Measurements from ENCODE around the gene PTMA.
"Not testable (repeated sequence)": the region's sequence is repeated elsewhere in the genome, so short reads cannot be mapped to it uniquely, and the experiment has no call there.

Gene PTMA

DNA sequence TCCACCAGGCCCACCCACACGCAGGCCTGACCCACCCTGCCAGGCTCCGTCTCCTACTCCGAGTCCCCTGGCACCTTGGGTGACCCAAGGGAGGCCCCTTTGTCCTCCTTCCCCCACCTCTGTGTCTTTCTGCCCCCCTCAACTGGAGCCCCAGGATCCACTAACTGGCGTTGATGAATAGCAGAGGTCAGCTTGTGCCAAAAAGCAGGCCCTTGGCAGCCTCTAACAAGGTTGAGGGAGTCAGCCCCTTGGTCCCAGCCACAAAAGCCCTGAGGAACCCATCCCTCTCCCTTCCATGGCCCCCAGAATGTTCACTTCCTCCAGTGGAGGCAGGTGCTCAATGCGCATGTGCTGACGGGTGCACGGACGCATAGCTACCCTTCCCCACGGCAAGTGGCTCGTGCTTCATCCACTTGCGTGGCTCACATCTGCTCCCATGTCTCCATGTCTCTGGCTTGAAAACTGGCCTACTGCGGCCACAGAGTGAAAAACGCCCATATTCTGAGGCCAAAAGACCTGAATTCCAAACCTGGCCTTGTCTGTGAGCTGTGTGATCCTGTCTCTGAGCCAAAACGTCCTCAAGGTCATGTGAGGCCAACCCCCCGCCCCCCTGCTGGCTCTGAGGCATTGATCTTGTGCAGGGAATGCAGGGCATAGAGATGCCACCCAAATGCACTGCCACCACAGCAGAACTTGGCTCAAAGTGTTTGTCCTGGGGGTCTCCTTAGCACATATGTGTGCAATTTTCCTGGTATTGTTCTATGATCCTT lies 19.0 kb upstream of the PTMA start:
- DNase-seq (ENCODE audit: low read depth): no peak
- no peak overlapping the region for H3K4me3 ChIP-seq (ENCODE audit: low read depth, low read length)

DNA sequence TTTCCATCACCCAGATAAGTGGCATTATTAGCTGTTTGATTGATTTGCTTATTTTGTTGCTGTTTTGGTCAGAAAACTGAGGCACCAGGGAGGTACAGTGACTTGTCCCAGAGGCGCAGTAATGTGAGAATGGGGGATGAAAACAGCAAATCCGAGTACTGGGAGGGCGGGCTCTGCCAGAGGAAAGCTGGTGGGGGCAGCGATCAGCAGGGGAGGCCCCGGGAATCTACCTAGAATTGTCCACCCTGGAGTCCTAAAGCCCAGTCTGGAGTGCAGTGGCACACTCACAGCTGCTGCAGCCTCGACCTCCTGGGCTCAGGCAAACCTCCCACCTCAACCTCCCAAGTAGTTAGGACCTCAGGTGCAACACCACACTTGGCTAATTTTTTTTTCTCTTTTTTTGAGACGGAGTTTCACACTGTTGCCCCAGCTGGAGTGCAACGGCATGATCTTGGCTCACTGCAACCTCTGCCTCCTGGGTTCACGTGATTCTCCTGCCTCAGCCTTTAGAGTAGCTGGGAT lies 17.0 kb upstream of the PTMA start:
- DNase-seq (ENCODE audit: low read depth): no peak
- no peak overlapping the region for H3K4me3 ChIP-seq (ENCODE audit: low read depth, low read length)

DNA sequence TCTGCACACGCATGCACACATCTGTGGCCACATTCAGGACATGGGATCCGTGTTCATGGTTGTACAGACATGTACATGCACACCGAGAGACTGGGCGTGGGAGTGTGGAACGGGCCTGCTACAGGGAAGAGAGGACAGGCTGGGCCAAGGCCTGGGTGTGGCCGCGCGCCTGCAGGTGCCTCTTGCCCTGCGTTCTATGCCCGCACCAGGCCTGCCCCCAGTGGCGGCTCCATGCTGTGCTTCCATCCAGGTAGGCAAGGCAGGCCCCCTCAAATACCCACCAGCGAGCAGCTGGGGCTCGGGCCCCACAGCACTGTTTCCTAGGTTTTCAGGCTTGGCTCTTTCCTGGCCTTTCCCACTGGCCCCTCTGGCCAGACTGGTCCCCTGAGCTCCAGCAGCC lies 15.5 kb upstream of the PTMA start:
- DNase-seq (ENCODE audit: low read depth): no peak
- H3K4me3 ChIP-seq (ENCODE audit: low read depth, low read length): no peak overlapping the region

DNA sequence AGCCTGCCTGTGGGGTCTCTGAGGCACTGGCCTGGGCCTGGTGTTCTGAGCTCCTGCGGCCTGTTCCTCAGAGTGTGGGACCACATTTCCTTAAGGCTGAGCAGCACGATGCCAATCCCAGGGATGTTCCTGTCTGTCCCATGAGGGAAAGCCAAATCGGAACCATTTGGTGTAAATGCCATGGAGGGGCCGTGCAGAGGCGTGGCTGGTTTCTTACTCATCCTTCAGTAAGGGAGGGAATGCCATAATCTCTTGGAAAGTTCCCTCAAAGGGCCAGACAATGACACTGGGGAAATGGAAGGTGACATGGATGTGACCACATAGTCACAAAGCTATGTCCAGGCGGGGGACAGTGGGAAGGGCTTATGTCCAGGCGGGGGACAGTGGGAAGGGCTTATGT lies 14.4 kb upstream of the PTMA start:
- DNase-seq (ENCODE audit: low read depth): no peak
- no peak overlapping the region for H3K4me3 ChIP-seq (ENCODE audit: low read depth, low read length)

DNA sequence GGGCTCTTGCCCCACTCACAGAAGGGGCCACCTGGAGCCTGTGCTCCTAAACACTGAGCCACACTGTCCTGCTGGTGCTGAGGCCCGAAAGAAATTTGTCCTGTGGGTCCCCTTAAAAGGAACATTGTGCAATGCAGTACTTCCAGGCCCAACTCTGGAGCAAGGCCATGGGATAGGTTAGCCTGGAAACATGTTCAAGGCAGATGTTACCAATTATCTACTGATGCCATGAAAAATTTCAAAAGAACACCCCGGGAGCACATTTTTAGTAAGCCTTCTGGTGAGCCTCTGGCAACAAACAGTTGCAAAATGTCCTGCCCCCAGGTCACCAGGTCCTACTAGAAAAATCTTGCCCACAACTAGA lies 12.3 kb upstream of the PTMA start:
- DNase-seq (ENCODE audit: low read depth): peak; percentile 66
- no peak overlapping the region for H3K4me3 ChIP-seq (ENCODE audit: low read depth, low read length)

DNA sequence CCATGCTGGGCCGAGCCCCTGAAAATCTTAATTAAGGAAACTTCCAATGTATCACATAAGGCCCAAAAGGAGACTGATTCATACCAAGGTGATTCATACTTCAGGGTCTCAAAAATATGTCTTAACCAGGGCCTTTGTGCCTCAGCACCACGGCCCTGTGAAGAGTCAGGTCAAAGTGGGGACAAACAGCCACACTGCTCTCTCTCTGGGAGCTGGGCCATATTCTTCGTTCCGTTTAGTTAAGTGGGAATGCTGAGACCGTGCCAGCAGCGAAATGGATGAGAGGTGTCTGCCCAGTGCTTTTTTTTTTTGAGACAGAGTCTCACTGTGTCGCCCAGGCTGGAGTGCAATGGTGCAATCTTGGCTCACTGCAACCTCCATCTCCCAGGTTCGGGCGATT lies 9.3 kb upstream of the PTMA start:
- H3K4me3 ChIP-seq (ENCODE audit: low read depth, low read length): no peak overlapping the region
- no peak for DNase-seq (ENCODE audit: low read depth)

DNA sequence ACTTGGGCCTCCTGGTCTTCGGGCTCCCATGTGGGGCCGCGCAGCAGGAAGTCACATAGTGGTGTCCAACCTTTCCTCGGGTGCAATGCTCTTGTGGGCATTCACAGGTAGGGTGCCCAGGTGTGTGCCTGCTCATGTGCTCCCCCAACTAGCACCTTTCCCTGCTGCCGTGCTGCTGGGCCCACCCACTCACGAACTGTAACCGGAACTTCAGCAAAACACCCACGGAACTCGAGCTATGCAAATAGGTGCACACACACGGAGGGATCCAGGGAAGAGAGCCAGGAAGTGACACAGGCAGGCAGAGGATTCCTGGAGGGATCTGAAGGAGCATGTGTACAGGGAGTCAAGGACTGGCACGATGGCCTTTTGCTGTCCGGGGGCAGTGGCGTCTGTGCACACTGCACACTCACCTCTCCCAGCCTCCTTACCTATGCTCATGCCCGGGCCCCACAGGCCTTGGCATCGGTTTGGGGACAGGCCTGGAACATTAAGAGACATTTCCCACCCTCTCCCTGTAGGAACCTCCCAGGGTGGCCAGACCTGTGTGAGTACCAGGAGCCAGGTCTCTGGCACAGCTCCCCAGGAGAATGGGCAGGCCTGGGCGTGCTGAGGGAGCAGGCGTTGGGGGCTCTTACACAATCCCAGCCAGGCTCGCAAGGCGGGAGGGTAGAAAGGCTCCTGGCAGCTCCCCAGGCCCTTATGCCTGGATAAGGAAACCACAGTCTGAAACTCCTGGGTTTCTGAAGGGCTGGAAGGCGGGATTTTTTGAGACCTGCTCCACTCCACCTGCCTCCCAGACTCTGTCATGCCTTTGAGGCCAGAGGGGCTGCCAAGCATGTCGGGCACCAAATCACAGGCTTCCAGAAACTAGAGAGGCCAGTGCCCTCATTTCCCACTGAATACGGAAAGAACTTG lies 6.6 kb upstream of the PTMA start:
- DNase-seq (ENCODE audit: low read depth): no peak
- H3K4me3 ChIP-seq (ENCODE audit: low read depth, low read length): no peak overlapping the region

DNA sequence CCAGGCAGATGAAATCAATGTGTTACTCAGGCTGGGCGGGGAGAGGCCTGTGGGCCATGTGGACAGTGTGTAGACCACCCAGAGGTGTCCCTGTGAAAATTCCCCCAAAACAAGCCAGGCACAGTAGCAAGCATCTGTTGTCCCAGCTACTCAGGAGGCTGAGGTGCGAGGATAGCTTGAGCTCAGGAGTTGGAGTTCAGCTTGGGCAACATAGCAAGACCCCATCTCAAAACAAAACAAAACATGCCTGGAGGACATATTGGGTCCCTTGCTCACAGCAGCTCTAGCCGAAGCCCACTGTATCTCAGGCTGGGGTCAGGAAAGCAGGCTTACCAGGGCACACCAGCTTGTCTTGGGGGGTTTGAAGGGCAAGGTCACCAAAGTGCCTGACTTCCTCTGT lies 4.3 kb upstream of the PTMA start:
- no peak for DNase-seq (ENCODE audit: low read depth)
- H3K4me3 ChIP-seq (ENCODE audit: low read depth, low read length): no peak overlapping the region

DNA sequence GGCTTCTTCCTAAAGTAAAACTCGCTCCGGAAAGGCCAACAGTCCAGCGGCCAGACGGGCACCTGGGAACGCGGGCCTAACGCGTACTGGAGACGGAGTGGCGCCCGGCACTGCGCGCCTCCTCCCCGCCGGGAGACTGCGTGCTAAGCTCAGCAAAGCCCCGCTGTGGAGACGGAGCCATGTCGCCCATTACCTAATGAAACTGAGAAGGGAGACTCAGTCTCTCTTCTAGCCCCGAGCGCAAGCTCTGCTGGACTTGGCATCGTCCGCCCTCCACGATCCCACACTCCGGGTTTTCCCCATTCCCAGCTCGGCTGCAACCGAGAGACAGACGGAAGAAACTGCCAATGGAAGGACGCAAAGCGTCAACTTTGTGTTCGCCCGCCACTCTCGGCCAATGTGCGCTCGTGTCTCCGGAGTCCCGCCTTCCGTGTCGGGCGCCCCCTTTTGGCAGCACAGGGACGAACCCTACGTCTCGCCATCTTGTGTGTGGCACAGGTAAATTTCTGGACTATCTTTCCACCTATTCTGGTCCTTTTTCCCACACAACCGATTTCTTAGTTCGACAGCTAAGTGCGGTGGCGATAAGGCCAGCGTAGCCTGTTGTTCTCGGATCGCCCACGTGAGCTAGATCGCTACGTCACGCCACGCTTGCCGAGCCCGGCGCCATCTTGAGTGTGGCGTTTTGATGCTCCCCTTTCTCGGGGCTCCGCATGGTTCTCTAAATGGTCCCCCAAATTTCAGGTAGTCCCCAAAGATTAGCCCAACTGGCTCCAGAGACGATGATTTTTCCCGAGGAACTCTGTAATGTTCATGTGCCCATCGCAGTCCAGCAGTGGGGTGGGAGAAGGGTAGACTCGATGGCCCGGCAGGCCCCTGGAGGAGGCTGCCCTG lies 1.3 kb upstream of the PTMA start:
- peak; percentile 95 for DNase-seq (ENCODE audit: low read depth)
- peak overlapping the region; percentile 64 for H3K4me3 ChIP-seq (ENCODE audit: low read depth, low read length)

DNA sequence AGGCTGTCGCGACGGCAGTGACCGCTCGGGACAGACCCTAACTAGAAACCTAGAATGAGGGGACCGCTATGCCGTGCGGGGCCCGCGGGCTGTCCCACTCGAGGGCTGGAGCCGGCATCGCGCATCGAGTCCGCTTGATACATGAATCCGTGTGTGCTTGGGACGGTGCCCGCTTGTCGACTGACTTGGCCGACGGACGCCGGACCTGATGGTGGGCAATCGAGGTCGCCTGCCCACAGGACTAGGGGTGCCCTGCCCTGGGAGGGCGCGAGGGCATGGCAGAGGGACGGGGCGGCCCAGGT lies 749 bp upstream of the PTMA start:
- DNase-seq (ENCODE audit: low read depth): no peak
- peak overlapping the region; percentile 64 for H3K4me3 ChIP-seq (ENCODE audit: low read depth, low read length)

DNA sequence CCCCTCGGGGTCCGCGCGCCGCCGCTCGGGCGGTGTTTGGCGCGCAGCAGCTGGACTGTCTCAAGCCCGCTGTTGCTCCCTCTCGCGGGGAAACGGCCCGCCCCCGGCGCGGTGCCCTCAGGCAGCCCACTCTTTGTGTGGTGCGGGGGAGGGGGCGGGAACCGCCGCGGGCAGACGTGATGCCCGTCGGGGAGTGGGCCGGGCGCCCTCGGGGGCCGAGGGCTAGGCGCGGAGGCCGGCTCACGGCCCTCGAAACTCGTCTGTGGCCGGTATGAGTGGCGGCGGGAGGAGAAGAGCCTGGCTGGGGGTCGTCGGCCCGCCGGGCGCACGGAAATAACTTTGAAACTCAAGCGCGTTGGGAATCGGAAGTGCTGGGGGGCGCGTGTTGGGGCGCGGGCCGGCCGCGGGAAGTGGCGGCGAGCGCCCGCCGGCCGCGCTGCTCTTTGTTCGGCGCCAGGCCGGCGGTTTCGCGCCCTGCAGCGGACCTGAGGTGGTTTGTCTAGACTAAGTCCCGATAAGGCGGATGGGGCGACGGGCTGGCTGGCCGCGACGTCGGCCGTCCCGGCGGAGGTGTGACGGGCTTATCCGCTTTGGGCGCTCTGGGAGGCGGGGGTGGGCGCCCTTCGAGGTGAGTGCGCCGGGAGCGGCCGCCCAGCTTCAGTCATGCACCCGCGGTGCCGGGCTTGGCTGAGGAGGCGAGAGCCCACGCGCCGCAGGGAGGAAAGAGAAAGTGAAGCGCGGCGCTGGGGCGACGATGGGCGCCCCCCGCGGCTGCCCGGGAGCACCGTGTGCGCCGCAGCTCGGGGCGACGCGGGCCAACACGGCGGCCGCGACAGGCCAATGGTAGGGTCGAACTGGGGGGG lies 679 bp downstream of the PTMA start:
- no peak for DNase-seq (ENCODE audit: low read depth)
- peak overlapping the region; percentile 63 for H3K4me3 ChIP-seq (ENCODE audit: low read depth, low read length)

DNA sequence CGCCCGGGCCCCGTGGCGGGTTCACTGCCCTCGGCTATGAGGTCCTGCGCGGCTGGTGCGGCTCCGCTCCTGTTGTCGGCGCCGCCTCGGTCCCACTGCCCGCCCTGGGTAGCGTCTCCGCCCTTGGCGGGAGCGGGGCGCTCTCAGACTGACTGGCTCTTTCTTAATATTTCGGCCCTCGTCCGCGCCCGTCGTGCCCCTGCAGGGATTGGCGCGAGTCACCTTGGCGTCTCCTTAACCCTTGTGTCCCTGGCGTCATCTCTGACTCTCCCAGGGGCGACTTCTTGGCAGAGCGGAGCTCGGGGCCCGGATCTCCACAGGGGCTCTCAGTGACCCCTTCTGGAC lies 1.3 kb downstream of the PTMA start:
- peak overlapping the region; percentile 63 for H3K4me3 ChIP-seq (ENCODE audit: low read depth, low read length)
- DNase-seq (ENCODE audit: low read depth): no peak

DNA sequence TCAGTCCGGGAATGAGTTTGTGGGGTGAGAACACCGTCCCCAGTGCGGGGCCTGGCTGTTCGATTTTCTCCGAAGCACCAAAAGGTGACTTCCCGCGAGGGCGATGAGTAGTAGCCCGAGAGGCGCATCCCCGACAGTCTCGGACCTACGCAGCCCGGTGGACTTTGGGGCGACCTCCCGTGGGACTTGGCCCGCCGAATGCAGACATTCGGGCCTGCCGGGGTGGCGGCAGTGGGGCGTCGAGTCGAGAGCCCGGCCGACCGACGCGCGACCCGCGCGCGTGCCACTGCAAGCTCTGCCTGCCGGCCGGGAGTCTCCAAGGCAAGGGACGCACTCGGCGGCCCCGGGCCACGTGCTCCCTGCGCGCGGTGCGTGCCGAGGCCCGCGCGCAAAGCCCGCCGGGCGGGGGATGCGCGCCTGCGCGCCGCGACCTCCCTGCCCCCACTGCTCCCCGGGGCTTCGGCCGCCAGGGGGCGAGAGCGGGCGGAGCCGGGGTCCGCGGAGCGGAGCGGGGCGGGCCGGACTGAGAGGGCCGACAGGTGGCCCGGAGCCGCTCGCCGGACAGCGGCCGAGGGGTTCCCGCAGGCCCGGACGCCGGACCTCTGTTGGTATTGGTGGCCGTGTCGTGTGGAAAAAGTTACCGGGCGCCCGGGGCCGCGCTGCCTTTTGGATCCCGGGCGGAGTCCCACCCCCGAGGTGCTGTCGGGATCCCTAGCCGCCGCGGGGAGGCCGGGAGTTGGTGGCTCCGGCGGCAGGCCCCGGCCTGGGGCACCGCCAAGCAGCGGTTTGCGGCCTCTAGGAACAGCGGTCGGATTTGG lies 1.9 kb downstream of the PTMA start:
- peak overlapping the region; percentile 82 for H3K4me3 ChIP-seq (ENCODE audit: low read depth, low read length)

DNA sequence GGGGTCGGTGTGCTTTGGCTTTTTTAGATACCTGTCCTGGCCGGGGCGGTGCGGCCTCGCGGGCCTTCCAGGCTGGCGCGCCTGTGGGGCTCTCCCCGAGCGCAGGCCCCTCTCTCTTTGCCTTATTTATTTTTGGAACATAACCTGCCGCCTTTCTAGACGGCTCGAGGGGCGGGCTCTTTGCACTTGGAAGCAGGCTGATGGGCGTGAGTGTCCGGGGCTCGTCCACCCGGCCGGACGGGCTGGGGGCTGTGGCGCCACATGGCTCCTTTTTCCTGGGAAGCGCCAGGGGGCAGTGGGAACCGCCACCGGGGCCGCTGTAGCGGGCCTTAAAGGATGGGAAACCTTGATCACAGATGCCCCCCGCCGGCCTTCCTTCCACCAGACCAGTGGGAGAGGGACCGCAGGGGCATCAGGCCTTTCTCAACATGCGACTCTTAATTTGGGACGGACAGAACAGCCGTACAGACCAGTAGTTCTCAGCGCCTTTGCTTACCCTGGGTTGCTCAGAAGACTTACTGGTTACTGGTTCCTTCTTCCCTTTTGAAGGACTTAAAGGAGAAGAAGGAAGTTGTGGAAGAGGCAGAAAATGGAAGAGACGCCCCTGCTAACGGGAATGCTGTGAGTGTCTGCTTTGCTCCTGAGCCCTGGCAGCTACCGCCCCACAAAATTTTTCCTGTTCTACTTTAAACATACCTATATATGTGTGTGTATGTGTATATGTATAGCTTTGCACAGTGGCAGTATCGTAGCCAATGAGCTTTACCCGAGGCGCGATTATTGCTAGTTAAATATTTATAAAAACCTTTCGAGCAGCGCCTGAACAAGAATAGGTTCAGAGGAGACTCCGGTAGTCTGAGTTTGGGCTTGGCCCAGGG lies 2.7 kb downstream of the PTMA start:
- no peak for DNase-seq (ENCODE audit: low read depth)
- H3K4me3 ChIP-seq (ENCODE audit: low read depth, low read length): peak overlapping the region; percentile 82

More for the DNA sequence above, 1.9 kb downstream of the PTMA start:
- DNase-seq (ENCODE audit: low read depth): peak; percentile 54

DNA sequence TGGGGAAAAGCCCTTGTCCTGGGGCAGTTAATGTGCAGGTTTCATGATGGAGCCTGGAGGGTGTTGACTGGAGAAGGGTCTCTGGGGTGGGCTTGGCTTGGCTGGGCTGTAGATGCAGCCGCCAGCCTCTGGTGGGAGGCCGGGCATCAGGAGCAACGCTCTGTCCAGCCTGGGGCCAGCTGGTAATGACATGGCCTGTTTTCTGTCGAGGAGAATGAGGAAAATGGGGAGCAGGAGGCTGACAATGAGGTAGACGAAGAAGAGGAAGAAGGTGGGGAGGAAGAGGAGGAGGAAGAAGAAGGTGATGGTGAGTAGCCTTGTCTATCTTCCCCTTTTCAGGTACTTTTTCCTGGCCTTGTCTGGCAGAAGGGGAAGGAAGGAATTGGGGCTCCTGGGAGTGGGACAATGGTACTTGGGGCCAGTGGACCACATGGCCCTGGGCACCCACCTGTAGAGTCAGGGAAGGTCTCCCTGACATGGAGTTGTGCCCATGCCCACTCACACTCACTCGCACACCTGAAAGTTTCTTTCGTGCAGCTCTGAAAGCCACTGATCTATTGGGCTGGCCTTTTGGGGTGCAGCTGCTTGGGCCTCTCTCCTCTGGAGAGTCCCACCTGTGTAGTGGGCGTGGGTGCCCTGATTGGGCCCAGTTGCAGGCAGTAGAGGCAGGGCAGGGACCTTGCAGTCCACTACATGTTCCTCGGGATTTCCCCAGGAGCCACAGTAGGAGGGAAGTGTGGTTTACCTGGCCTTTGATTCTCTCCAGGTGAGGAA lies 3.5 kb downstream of the PTMA start:
- no peak for DNase-seq (ENCODE audit: low read depth)
- peak overlapping the region; percentile 82 for H3K4me3 ChIP-seq (ENCODE audit: low read depth, low read length)

DNA sequence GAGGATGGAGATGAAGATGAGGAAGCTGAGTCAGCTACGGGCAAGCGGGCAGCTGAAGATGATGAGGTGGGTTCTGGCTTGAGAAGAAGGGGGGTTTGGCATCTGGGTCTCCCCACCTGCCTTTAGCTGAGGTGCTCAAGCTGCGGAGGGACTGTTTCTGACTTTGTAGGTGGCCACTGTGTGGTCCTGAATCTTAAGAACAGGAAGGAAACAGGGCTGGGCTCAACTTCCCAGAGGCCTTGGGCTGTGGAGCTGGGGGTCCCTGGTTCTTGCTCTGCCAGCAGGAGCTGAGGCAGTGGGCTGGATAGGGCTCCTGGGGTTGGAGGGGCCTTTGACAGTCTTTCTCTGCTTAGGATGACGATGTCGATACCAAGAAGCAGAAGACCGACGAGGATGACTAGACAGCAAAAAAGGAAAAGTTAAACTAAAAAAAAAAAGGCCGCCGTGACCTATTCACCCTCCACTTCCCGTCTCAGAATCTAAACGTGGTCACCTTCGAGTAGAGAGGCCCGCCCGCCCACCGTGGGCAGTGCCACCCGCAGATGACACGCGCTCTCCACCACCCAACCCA lies 4.2 kb downstream of the PTMA start:
- H3K4me3 ChIP-seq (ENCODE audit: low read depth, low read length): not testable (repeated sequence)

More for the DNA sequence above, 4.2 kb downstream of the PTMA start:
- not testable (repeated sequence) for DNase-seq (ENCODE audit: low read depth)

Data from skeletal muscle cell (primary cell).